Activated CD4-positive, alpha-beta T cell treated with anti-CD3 and anti-CD28 coated beads, Interleukin-2, amount 50 U/mL, for 4 hours (primary cell): ENCODE data around the gene CCDC187.
"Not testable (repeated sequence)": the region's sequence is repeated elsewhere in the genome, so short reads cannot be mapped to it uniquely, and the experiment has no call there.

Experiments
- DNase-seq, 2 experiments: peaks; one replicate each; pipeline ENCODE4 v3.0.0-alpha.2; 2020

The CCDC187 gene

GRCh38 chr9:136303825-136304416, at the start of gene CCDC187:
TSS of gene CCDC187 (minus strand) at chr9:136304094. CDS start at chr9:136303830, 264 bp downstream.
- no peak for DNase-seq

- DNase-seq = no peak
Measured at GRCh38 chr9:136353088-136353487, 49.2 kb upstream of the CCDC187 start.

GRCh38 chr9:136352682-136353081, 48.8 kb upstream of the CCDC187 start:
- DNase-seq = no peak

- not testable (repeated sequence) for DNase-seq
Measured at GRCh38 chr9:136351868-136352267, 48.0 kb upstream of the CCDC187 start.

GRCh38 chr9:136351252-136351800, 47.4 kb upstream of the CCDC187 start:
- DNase-seq = no peak

GRCh38 chr9:136349546-136349945, 45.7 kb upstream of the CCDC187 start:
- DNase-seq = no peak

GRCh38 chr9:136348691-136349090, 44.8 kb upstream of the CCDC187 start:
- DNase-seq = no peak

GRCh38 chr9:136347472-136348256, 43.8 kb upstream of the CCDC187 start:
- no peak for DNase-seq

- DNase-seq = no peak
Measured at GRCh38 chr9:136346927-136347465, 43.1 kb upstream of the CCDC187 start.

- no peak for DNase-seq
Measured at GRCh38 chr9:136346157-136346481, 42.2 kb upstream of the CCDC187 start.

GRCh38 chr9:136345281-136346156, 41.6 kb upstream of the CCDC187 start:
- no peak for DNase-seq

- DNase-seq = no peak
Measured at GRCh38 chr9:136344544-136345280, 40.8 kb upstream of the CCDC187 start.

- DNase-seq = no peak
Measured at GRCh38 chr9:136343884-136344269, 40.0 kb upstream of the CCDC187 start.

GRCh38 chr9:136343121-136343883, 39.4 kb upstream of the CCDC187 start:
- DNase-seq = no peak

- DNase-seq = peak; percentile 31 to 32
Measured at GRCh38 chr9:136342181-136343120, 38.6 kb upstream of the CCDC187 start.

- no peak for DNase-seq
Measured at GRCh38 chr9:136341769-136342168, 37.9 kb upstream of the CCDC187 start.

GRCh38 chr9:136341042-136341655, 37.3 kb upstream of the CCDC187 start:
- no peak for DNase-seq

GRCh38 chr9:136340356-136341041, 36.6 kb upstream of the CCDC187 start:
- DNase-seq = no peak

GRCh38 chr9:136339958-136340310, 36.0 kb upstream of the CCDC187 start:
- DNase-seq = no peak
